ENCODE measurements around the gene HOXB4. TPM values are rescaled to one million over a fixed set of nuclear protein-coding genes. Genes with fewer than 3 reads are reported as not detected.

The HOXB4 gene
- 3.0 and 3.3 TPM in 2 replicates for total RNA-seq

- peak within 1 kb of the TSS; percentile 75 for H3K27ac Mint-ChIP-seq
- peak; percentile 70 for DNase-seq (ENCODE audit: low spot score)
- H3K27me3 Mint-ChIP-seq (ENCODE audit: low read depth), result peaks cover 42% of the 10 kb centered on the region
- peaks cover 2% of the 10 kb centered on the region for H3K36me3 Mint-ChIP-seq (ENCODE audit: low read depth)
- peaks cover 43% of the 10 kb centered on the region for H3K4me1 Mint-ChIP-seq (ENCODE audit: low read depth)
- intact Hi-C loops (cut with micrococcal nuclease), result loop anchor here (2.0 kb wide), 1 partner anchor 31 kb away; no protein-coding TSS in a partner anchor
- H3K4me3 Mint-ChIP-seq (ENCODE audit: low read depth), result peak within 1 kb of the TSS; percentile 85
- H3K9me3 Mint-ChIP-seq, result no peaks in the 10 kb centered on the region
Observed at GRCh38 chr17:48577946-48578615, at the start of gene HOXB4. Gene HOXB4, minus strand, starts transcription at chr17:48578350. Its CDS starts 31 bp downstream, at chr17:48578319.

- H3K27ac Mint-ChIP-seq, result no peak overlapping the region
- intact Hi-C loops (cut with micrococcal nuclease), result loop anchor here (10.0 kb wide), 1 partner anchor 868 kb away; the partner anchor contains the start of gene NGFR
Observed at GRCh38 chr17:48627118-48627597, 49.0 kb upstream of the HOXB4 start.

GRCh38 chr17:48626245-48627117 is 48.3 kb upstream of the HOXB4 start, which contains the start of gene HOXB9:
Gene HOXB9, minus strand, starts transcription at chr17:48626358. Its CDS starts 89 bp downstream, at chr17:48626269.
- no peak for DNase-seq (ENCODE audit: low spot score)
- Mint-ChIP-seq H3K4me1 (ENCODE audit: low read depth) (peaks cover 12% of the 10 kb centered on the region), H3K27me3 (ENCODE audit: low read depth) (peaks cover 80% of the 10 kb centered on the region), H3K36me3 (ENCODE audit: low read depth) (no peaks in the 10 kb centered on the region), H3K4me3 (ENCODE audit: low read depth) (peak within 1 kb of the TSS; percentile 82), H3K27ac (peak within 1 kb of the TSS; percentile 79), H3K9me3 (no peaks in the 10 kb centered on the region)
- intact Hi-C loops (cut with micrococcal nuclease), result loop anchor here (10.0 kb wide), 1 partner anchor 868 kb away; the partner anchor contains the start of gene NGFR

More at GRCh38 chr17:48627118-48627597, 49.0 kb upstream of the HOXB4 start:
- no peak for DNase-seq (ENCODE audit: low spot score)
- Mint-ChIP-seq H3K36me3 (ENCODE audit: low read depth) (no peaks in the 10 kb centered on the region), H3K4me3 (ENCODE audit: low read depth) (no peak overlapping the region), H3K4me1 (ENCODE audit: low read depth) (peaks cover 12% of the 10 kb centered on the region), H3K27me3 (ENCODE audit: low read depth) (peaks cover 82% of the 10 kb centered on the region), H3K9me3 (no peaks in the 10 kb centered on the region)

- Mint-ChIP-seq H3K9me3 (no peaks in the 10 kb centered on the region), H3K27ac (no peak overlapping the region), H3K36me3 (ENCODE audit: low read depth) (no peaks in the 10 kb centered on the region), H3K4me3 (ENCODE audit: low read depth) (peak overlapping the region; percentile 82), H3K27me3 (ENCODE audit: low read depth) (peaks cover 81% of the 10 kb centered on the region), H3K4me1 (ENCODE audit: low read depth) (peaks cover 12% of the 10 kb centered on the region)
- intact Hi-C loops (cut with micrococcal nuclease), result loop anchor here (10.0 kb wide), 1 partner anchor 869 kb away; the partner anchor contains the start of gene NGFR
- no peak for DNase-seq (ENCODE audit: low spot score)
Observed at GRCh38 chr17:48625495-48626244, 47.5 kb upstream of the HOXB4 start.

GRCh38 chr17:48624544-48625494 is 46.7 kb upstream of the HOXB4 start:
- intact Hi-C loops (cut with micrococcal nuclease), result loop anchor here (10.0 kb wide), 1 partner anchor 870 kb away; the partner anchor contains the start of gene NGFR
- H3K27me3 Mint-ChIP-seq (ENCODE audit: low read depth), result peaks cover 80% of the 10 kb centered on the region
- DNase-seq (ENCODE audit: low spot score), result no peak
- H3K4me3 Mint-ChIP-seq (ENCODE audit: low read depth), result peak overlapping the region; percentile 3
- H3K36me3 Mint-ChIP-seq (ENCODE audit: low read depth), result no peaks in the 10 kb centered on the region
- peaks cover 12% of the 10 kb centered on the region for H3K4me1 Mint-ChIP-seq (ENCODE audit: low read depth)
- H3K9me3 Mint-ChIP-seq, result no peaks in the 10 kb centered on the region
- no peak overlapping the region for H3K27ac Mint-ChIP-seq

GRCh38 chr17:48624118-48624517 is 46.0 kb upstream of the HOXB4 start:
- Mint-ChIP-seq H3K9me3 (no peaks in the 10 kb centered on the region), H3K36me3 (ENCODE audit: low read depth) (no peaks in the 10 kb centered on the region), H3K27ac (no peak overlapping the region), H3K4me3 (ENCODE audit: low read depth) (no peak overlapping the region), H3K4me1 (ENCODE audit: low read depth) (peaks cover 14% of the 10 kb centered on the region), H3K27me3 (ENCODE audit: low read depth) (peaks cover 79% of the 10 kb centered on the region)
- DNase-seq (ENCODE audit: low spot score), result no peak
- intact Hi-C loops (cut with micrococcal nuclease), result loop anchor here (10.0 kb wide), 1 partner anchor 871 kb away; the partner anchor contains the start of gene NGFR

- no peak for DNase-seq (ENCODE audit: low spot score)
- H3K9me3 Mint-ChIP-seq, result no peaks in the 10 kb centered on the region
- H3K4me3 Mint-ChIP-seq (ENCODE audit: low read depth), result no peak overlapping the region
- no peak overlapping the region for H3K27ac Mint-ChIP-seq
- H3K27me3 Mint-ChIP-seq (ENCODE audit: low read depth), result peaks cover 79% of the 10 kb centered on the region
- peaks cover 16% of the 10 kb centered on the region for H3K4me1 Mint-ChIP-seq (ENCODE audit: low read depth)
- H3K36me3 Mint-ChIP-seq (ENCODE audit: low read depth), result no peaks in the 10 kb centered on the region
- intact Hi-C loops (cut with micrococcal nuclease), result loop anchor here (10.0 kb wide), 1 partner anchor 871 kb away; the partner anchor contains the start of gene NGFR
Observed at GRCh38 chr17:48623583-48623982, 45.4 kb upstream of the HOXB4 start.

GRCh38 chr17:48622857-48623256 is 44.7 kb upstream of the HOXB4 start:
- H3K27me3 Mint-ChIP-seq (ENCODE audit: low read depth), result peaks cover 77% of the 10 kb centered on the region
- no peak for DNase-seq (ENCODE audit: low spot score)
- H3K4me1 Mint-ChIP-seq (ENCODE audit: low read depth), result peaks cover 20% of the 10 kb centered on the region
- no peak overlapping the region for H3K27ac Mint-ChIP-seq
- no peaks in the 10 kb centered on the region for H3K9me3 Mint-ChIP-seq
- no peak overlapping the region for H3K4me3 Mint-ChIP-seq (ENCODE audit: low read depth)
- intact Hi-C loops (cut with micrococcal nuclease), result loop anchor here (10.0 kb wide), 1 partner anchor 872 kb away; the partner anchor contains the start of gene NGFR
- H3K36me3 Mint-ChIP-seq (ENCODE audit: low read depth), result no peaks in the 10 kb centered on the region

GRCh38 chr17:48621410-48622392 is 43.6 kb upstream of the HOXB4 start:
- no peak overlapping the region for H3K4me3 Mint-ChIP-seq (ENCODE audit: low read depth)
- intact Hi-C loops (cut with micrococcal nuclease), result loop anchor here (10.0 kb wide), 1 partner anchor 873 kb away; the partner anchor contains the start of gene NGFR
- no peak overlapping the region for H3K27ac Mint-ChIP-seq
- H3K36me3 Mint-ChIP-seq (ENCODE audit: low read depth), result no peaks in the 10 kb centered on the region
- H3K9me3 Mint-ChIP-seq, result no peaks in the 10 kb centered on the region
- peaks cover 23% of the 10 kb centered on the region for H3K4me1 Mint-ChIP-seq (ENCODE audit: low read depth)
- peaks cover 79% of the 10 kb centered on the region for H3K27me3 Mint-ChIP-seq (ENCODE audit: low read depth)
- DNase-seq (ENCODE audit: low spot score), result no peak

- intact Hi-C loops (cut with micrococcal nuclease), result loop anchor here (10.0 kb wide), 1 partner anchor 874 kb away; the partner anchor contains the start of gene NGFR
Observed at GRCh38 chr17:48620461-48621139, 42.5 kb upstream of the HOXB4 start.

More at GRCh38 chr17:48620461-48621139, 42.5 kb upstream of the HOXB4 start:
- Mint-ChIP-seq H3K27ac (no peak overlapping the region), H3K4me3 (ENCODE audit: low read depth) (no peak overlapping the region), H3K9me3 (no peaks in the 10 kb centered on the region), H3K27me3 (ENCODE audit: low read depth) (peaks cover 85% of the 10 kb centered on the region), H3K4me1 (ENCODE audit: low read depth) (peaks cover 20% of the 10 kb centered on the region), H3K36me3 (ENCODE audit: low read depth) (no peaks in the 10 kb centered on the region)
- DNase-seq (ENCODE audit: low spot score), result no peak

All from activated T-helper 2 cell treated with anti-CD3 and anti-CD28 coated beads, Interferon-gamma antibody, Interleukin-2, Interleukin-4, amounts not matched to agents 10 μg/mL and 5 μg/mL and 100 μg/mL, durations not matched to agents 14 hours and 24 hours and 36 hours (primary cell).